Smooth muscle cell (in vitro differentiated cells): Measurements from ENCODE around the gene TTC4. TPM values are rescaled to one million over a fixed set of nuclear protein-coding genes. Genes with fewer than 3 reads are reported as not detected.

Source experiments
- DNase-seq: peaks from one replicate; lab custom pipeline; 2025; ENCODE audit not compliant: unreplicated experiment; lab: John Stamatoyannopoulos, UW
- H2AFZ ChIP-seq: fragments of 200-600 bp; sonication (generic); 2 replicates; pipeline ENCODE4 v1.6.0; 2016; ENCODE audit warnings: antibody characterized with exemption, low read depth, mild to moderate bottlenecking
- H3F3A ChIP-seq: fragments of 200-600 bp; sonication (generic); 2 replicates; pipeline ENCODE4 v1.6.0; 2017; ENCODE audit warnings: antibody characterized with exemption, low read depth
- H3K27ac ChIP-seq: fragments of 200-600 bp; sonication (generic); 2 replicates; pipeline ENCODE4 v1.5.1; 2016; ENCODE audit warnings: low read depth, mild to moderate bottlenecking
- H3K27me3 ChIP-seq: fragments of 200-600 bp; sonication (generic); 2 replicates; pipeline ENCODE4 v1.6.1; 2016; ENCODE audit warnings: low read depth, mild to moderate bottlenecking
- H3K36me3 ChIP-seq: fragments of 200-600 bp; sonication (generic); 2 replicates; pipeline ENCODE4 v1.5.1; 2016; ENCODE audit warnings: low read depth
- H3K4me1 ChIP-seq: fragments of 200-600 bp; sonication (generic); 2 replicates; pipeline ENCODE4 v1.5.1; 2016; ENCODE audit warnings: low read depth
- H3K4me2 ChIP-seq: fragments of 200-600 bp; sonication (generic); 2 replicates; pipeline ENCODE4 v1.6.0; 2016; ENCODE audit warnings: mild to moderate bottlenecking
- H3K4me3 ChIP-seq: fragments of 200-600 bp; sonication (generic); 2 replicates; pipeline ENCODE4 v1.5.1; 2016; ENCODE audit warnings: mild to moderate bottlenecking
- H3K79me2 ChIP-seq: fragments of 200-600 bp; sonication (generic); 2 replicates; pipeline ENCODE4 v1.6.0; 2016; ENCODE audit warnings: low read depth, mild to moderate bottlenecking
- H3K9ac ChIP-seq: fragments of 200-600 bp; sonication (generic); 2 replicates; pipeline ENCODE4 v1.6.0; 2016; ENCODE audit warnings: low read depth
- H3K9me3 ChIP-seq: fragments of 200-600 bp; sonication (generic); replicated peaks from 2 replicates; pipeline ENCODE4 v1.5.1; 2016; ENCODE audit warnings: low read depth
- H4K20me1 ChIP-seq: fragments of 200-600 bp; sonication (generic); 2 replicates; pipeline ENCODE4 v1.6.0; 2016; ENCODE audit warnings: low read depth
- WGBS: methylation state at CpG from one replicate; pipeline ENCODE4 v1.1.7; 2016; ENCODE audit warnings: low lambda C conversion rate; 5-methylcytosine and 5-hydroxymethylcytosine counted together
- polyA plus RNA-seq: library from polyadenylated mRNA; unstranded; fragments of >200 nt; fragmentation: Nextera tagmentation; extraction: Ambion mirVana; gene quantifications from 2 replicates; pipeline ENCODE4 v1.2.1, GENCODE V29; 2016
- total RNA-seq: library from RNA; depleted of rRNA; stranded (reverse); fragments of >200 nt; gene quantifications from 2 replicates; pipeline ENCODE4 v1.2.3, GENCODE V29; 2014
- TF ChIP-seq, protein P1 (sequence below): fragments of 200-600 bp; sonication (generic); IDR thresholded peaks from 2 replicates; pipeline ENCODE4 v1.5.1; 2017; ENCODE audit warnings: borderline replicate concordance, mild to moderate bottlenecking, antibody characterized with exemption; ENCODE audit not compliant: insufficient read depth, poor library complexity, severe bottlenecking

The TTC4 gene
- total and polyA plus RNA-seq, 2 experiments from 2014 or later: 14.7 to 27.3 TPM

DNA sequence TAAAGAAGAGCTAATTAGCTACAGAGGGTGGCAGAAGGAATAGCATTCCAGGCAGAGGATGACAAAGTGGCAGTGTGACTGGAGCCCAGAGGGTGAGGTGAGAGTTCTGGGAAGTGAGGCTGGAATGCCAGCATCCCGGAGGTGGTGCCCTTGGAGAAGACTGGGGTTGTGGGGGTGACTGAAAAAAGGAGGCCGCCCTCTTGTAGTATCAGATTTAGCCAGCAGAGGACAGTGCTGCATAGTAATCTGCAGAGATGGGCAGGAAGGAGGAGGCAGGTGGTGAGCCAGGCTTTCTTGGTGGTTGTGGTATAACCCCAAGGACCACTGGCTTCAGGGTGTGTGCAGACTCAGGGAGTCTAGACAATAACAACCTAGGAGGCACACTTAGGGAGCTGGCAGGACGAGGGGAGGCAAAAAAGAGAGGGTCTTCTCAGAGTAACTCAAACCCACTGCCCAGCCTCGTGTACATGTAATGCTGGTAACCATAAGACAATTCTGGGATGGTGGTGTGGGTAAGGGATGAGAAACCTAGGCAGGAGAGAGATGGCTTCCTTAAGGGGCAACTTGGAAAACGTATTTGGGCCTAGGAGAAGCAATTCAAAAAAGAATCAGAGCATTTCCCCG is 43.6 kb upstream of the TTC4 start:
- WGBS: 37% methylated on average over 6 of the region's 6 CpGs

DNA sequence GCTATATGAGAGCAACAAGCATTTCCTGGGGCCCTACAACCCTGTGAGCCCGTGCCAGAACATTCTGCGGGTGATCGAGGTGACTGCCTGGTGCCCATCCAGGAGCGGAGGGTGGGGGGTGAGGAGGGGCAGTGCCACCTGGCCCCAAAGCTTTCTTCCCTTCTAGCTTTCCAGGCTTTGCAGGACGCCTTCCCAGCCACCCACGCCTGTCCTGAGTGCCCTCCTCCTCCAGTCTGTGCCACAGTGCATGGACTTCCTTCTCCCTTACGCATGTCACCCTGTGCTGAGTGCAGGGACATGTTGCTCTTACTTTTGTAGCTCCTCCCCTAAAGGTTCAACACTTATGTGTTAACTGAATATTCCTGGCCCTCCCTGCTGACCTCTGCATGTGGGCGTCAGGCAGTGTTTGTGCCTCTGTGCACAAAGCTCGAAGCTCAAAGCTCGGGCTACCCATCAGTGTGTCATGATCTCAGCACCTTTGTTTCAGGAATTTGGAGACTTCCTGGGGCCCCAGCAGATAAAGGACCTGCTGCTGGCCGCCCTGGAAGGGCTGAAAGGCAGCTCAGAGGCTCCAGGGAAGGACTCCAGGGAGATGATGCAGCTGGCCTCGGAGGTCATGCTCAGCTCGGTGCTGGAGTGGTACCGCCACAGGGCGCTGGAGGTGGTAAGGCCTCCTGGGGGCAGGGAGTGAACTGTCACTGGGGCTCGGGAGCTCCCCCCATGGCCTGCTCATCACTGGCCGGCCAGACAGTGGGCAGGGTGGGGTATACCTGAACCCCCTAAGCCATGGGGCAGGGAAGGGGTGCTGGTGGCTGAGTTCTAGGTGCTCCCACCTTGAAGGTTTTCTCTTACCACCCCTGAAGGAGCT is 36.7 kb upstream of the TTC4 start:
- Histone ChIP-seq H3K4me2 (no peak overlapping the region), H2AFZ (no peak overlapping the region), H4K20me1 (no peaks in the 10 kb centered on the region), H3K79me2 (no peaks in the 10 kb centered on the region), H3K4me1 (no peaks in the 10 kb centered on the region), H3K27ac (no peak overlapping the region), H3K4me3 (no peak overlapping the region), H3K9ac (no peak overlapping the region), H3K36me3 (no peaks in the 10 kb centered on the region), H3K27me3 (no peaks in the 10 kb centered on the region), H3K9me3 (no peaks in the 10 kb centered on the region), H3F3A (no peaks in the 10 kb centered on the region)
- DNase-seq: no peak
- TF ChIP-seq, protein P1, sequence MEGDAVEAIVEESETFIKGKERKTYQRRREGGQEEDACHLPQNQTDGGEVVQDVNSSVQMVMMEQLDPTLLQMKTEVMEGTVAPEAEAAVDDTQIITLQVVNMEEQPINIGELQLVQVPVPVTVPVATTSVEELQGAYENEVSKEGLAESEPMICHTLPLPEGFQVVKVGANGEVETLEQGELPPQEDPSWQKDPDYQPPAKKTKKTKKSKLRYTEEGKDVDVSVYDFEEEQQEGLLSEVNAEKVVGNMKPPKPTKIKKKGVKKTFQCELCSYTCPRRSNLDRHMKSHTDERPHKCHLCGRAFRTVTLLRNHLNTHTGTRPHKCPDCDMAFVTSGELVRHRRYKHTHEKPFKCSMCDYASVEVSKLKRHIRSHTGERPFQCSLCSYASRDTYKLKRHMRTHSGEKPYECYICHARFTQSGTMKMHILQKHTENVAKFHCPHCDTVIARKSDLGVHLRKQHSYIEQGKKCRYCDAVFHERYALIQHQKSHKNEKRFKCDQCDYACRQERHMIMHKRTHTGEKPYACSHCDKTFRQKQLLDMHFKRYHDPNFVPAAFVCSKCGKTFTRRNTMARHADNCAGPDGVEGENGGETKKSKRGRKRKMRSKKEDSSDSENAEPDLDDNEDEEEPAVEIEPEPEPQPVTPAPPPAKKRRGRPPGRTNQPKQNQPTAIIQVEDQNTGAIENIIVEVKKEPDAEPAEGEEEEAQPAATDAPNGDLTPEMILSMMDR: no peak
- 80% methylated on average over 17 of the region's 17 CpGs for WGBS

More for the DNA sequence above, 43.6 kb upstream of the TTC4 start:
- no peak overlapping the region for H2AFZ ChIP-seq
- H3K27ac ChIP-seq: no peak overlapping the region
- no peaks in the 10 kb centered on the region for H3K79me2 ChIP-seq
- no peak overlapping the region for H3K9ac ChIP-seq
- no peaks in the 10 kb centered on the region for H4K20me1 ChIP-seq
- TF ChIP-seq, protein P1: peak; percentile 61
- H3K4me2 ChIP-seq: no peak overlapping the region
- H3K9me3 ChIP-seq: no peaks in the 10 kb centered on the region
- no peaks in the 10 kb centered on the region for H3K36me3 ChIP-seq
- no peak for DNase-seq
- peaks cover 4% of the 10 kb centered on the region for H3K27me3 ChIP-seq
- no peaks in the 10 kb centered on the region for H3K4me1 ChIP-seq
- H3F3A ChIP-seq: no peaks in the 10 kb centered on the region
- H3K4me3 ChIP-seq: no peak overlapping the region

DNA sequence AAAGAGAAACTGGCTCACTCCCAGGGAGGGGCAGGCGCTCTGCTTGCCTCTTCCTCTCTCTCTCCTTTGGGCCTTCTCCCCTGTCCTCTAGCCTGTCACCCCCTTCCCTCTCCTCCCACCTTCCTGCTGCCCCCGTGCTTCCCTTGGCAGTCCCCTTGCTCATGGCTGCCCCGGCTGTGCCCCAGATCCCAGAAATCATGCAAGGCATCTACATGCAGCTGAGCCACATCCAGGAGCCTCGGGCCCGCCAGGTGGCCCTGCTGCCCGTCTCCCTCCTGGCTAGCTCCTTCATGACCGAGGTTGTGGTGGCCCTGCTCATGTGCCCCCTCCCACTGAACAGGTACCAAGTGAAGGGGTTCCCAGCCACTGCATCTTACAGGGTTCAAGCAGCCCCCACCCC is 36.0 kb upstream of the TTC4 start:
- Histone ChIP-seq H3K9me3 (no peaks in the 10 kb centered on the region), H2AFZ (no peak overlapping the region), H4K20me1 (no peaks in the 10 kb centered on the region), H3F3A (no peaks in the 10 kb centered on the region), H3K27me3 (no peaks in the 10 kb centered on the region), H3K4me3 (no peak overlapping the region), H3K36me3 (no peaks in the 10 kb centered on the region), H3K79me2 (no peaks in the 10 kb centered on the region), H3K4me2 (no peak overlapping the region), H3K27ac (no peak overlapping the region), H3K4me1 (no peaks in the 10 kb centered on the region), H3K9ac (no peak overlapping the region)
- TF ChIP-seq, protein P1: no peak
- 86% methylated on average over 7 of the region's 7 CpGs for WGBS
- no peak for DNase-seq
